ENCODE results near the gene BDNF. TPM values are rescaled to one million over a fixed set of nuclear protein-coding genes. Genes with fewer than 3 reads are reported as not detected.

Gene BDNF
- total RNA-seq, 2 experiments from 2014 or later, result not detected

- H3K27ac Mint-ChIP-seq, result no peak overlapping the region
- peaks cover 21% of the 10 kb centered on the region for H3K4me1 Mint-ChIP-seq
- H3K4me3 Mint-ChIP-seq, result peak overlapping the region; percentile 48
- DNase-seq (no peak), ATAC-seq (ENCODE audit: low read depth) (no peak)
- no peaks in the 10 kb centered on the region for H3K36me3 Mint-ChIP-seq
- H3K9me3 Mint-ChIP-seq, result no peaks in the 10 kb centered on the region
- H3K27me3 Mint-ChIP-seq, result peaks cover 74% of the 10 kb centered on the region
- POLR2A ChIA-PET, result interaction anchor here (0.5 kb wide), 1 partner anchor 1177 kb away, joined by 4 read pairs; no protein-coding TSS in a partner anchor
Observed at GRCh38 chr11:27699242-27699925, 871 bp downstream of the BDNF start.

DNA sequence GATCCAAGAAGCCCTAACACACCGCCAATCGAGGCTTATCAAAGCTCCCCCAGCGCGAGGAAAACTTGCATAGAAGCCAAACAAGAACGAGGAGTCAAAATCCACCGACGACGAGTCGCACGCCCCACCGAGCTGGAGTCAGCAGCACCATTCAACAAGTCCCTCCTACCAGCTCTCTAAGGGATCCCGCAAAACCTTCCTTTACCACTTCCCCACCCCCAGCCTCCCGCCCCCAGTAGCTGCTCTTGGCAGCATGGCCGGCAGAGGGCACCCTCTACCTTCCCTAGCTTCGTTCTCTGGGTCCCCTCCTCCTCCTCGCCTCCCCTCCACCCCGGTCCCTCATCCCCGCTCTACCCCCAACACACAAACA lies 1.4 kb downstream of the BDNF start:
- ATAC-seq (ENCODE audit: low read depth) (peak; percentile 88), DNase-seq (peak; percentile 74)
- Mint-ChIP-seq H3K4me3 (peak overlapping the region; percentile 48), H3K9me3 (no peaks in the 10 kb centered on the region), H3K36me3 (no peaks in the 10 kb centered on the region), H3K4me1 (peaks cover 21% of the 10 kb centered on the region), H3K27ac (no peak overlapping the region), H3K27me3 (peaks cover 70% of the 10 kb centered on the region)
- POLR2A ChIA-PET, result interaction anchor here (0.5 to 0.6 kb wide), 2 partner anchors 63 to 1177 kb away, joined by 3 to 4 read pairs; no protein-coding TSS in a partner anchor

DNA sequence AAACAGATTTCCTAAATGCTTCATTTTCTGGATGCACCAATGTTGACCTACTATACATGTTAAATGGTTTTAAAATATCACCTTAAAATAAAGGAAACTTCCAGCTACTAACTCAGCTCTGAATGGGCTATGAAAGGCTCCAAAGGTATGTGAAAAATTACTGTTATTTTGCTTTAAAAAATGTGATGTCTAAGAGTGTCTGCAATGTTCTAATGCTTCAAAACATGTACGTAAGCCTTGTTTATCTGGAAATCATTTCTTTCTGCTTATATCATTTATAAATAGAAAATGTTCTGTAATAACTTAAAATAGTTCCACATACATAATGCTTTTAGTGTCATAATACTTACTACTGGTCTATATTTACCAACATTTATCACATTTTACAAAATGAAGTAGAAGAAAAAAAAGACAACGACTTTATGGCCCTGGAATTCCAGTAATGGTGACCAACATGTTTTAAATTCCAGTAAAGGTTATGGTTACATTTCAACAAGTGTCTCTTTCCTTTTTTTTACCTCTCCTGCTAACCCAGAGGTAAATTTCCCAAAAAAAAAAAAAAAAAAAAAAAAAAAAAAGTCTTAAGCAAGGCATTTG lies 2.5 kb downstream of the BDNF start:
- H3K27ac Mint-ChIP-seq, result no peak overlapping the region
- H3K4me3 Mint-ChIP-seq, result no peak overlapping the region
- H3K27me3 Mint-ChIP-seq, result peaks cover 61% of the 10 kb centered on the region
- H3K9me3 Mint-ChIP-seq, result no peaks in the 10 kb centered on the region
- POLR2A ChIA-PET, result no interaction called here
- DNase-seq, result no peak
- H3K36me3 Mint-ChIP-seq, result no peaks in the 10 kb centered on the region
- ATAC-seq (ENCODE audit: low read depth), result no peak
- H3K4me1 Mint-ChIP-seq, result peaks cover 21% of the 10 kb centered on the region

GRCh38 chr11:27696961-27697360 lies 3.3 kb downstream of the BDNF start:
- H3K4me1 Mint-ChIP-seq, result peaks cover 21% of the 10 kb centered on the region
- no peaks in the 10 kb centered on the region for H3K9me3 Mint-ChIP-seq
- peaks cover 55% of the 10 kb centered on the region for H3K27me3 Mint-ChIP-seq
- H3K36me3 Mint-ChIP-seq, result no peaks in the 10 kb centered on the region
- POLR2A ChIA-PET, result no interaction called here
- DNase-seq (no peak), ATAC-seq (ENCODE audit: low read depth) (no peak)
- no peak overlapping the region for H3K27ac Mint-ChIP-seq
- H3K4me3 Mint-ChIP-seq, result no peak overlapping the region

DNA sequence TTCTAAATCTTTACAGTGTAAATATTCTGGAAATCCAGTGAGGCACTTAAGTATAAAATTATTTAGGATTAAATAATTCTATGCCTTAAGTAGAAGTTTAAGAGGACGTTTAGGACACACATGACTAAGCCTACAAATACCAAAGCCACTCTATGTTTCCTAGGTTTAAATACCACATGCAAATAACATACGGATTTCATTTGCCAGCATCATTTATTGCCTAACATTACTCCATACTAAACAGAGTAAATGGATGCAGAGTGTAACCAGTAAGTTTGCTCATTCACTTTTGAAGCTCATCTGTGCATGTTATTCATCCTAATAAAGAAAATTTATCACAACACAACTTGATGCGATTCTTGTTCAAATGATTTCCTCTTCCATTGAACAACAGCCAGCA lies 4.1 kb downstream of the BDNF start:
- no peak overlapping the region for H3K27ac Mint-ChIP-seq
- DNase-seq, result no peak
- ATAC-seq (ENCODE audit: low read depth), result no peak
- POLR2A ChIA-PET, result no interaction called here
- H3K4me1 Mint-ChIP-seq, result peaks cover 14% of the 10 kb centered on the region
- no peak overlapping the region for H3K4me3 Mint-ChIP-seq
- no peaks in the 10 kb centered on the region for H3K36me3 Mint-ChIP-seq
- no peaks in the 10 kb centered on the region for H3K9me3 Mint-ChIP-seq
- H3K27me3 Mint-ChIP-seq, result peaks cover 46% of the 10 kb centered on the region

- DNase-seq (no peak), ATAC-seq (ENCODE audit: low read depth) (no peak)
- Mint-ChIP-seq H3K4me3 (no peak overlapping the region), H3K27me3 (peaks cover 41% of the 10 kb centered on the region), H3K36me3 (no peaks in the 10 kb centered on the region), H3K9me3 (no peaks in the 10 kb centered on the region), H3K27ac (no peak overlapping the region), H3K4me1 (peaks cover 9% of the 10 kb centered on the region)
- POLR2A ChIA-PET, result no interaction called here
Observed at GRCh38 chr11:27694992-27695391, 5.3 kb downstream of the BDNF start.

- Mint-ChIP-seq H3K4me3 (no peak overlapping the region), H3K9me3 (no peaks in the 10 kb centered on the region), H3K27ac (no peak overlapping the region), H3K27me3 (peaks cover 25% of the 10 kb centered on the region), H3K4me1 (no peaks in the 10 kb centered on the region), H3K36me3 (no peaks in the 10 kb centered on the region)
- POLR2A ChIA-PET, result no interaction called here
- no peak for DNase-seq
- no peak for ATAC-seq (ENCODE audit: low read depth)
Observed at GRCh38 chr11:27693398-27693797, 6.9 kb downstream of the BDNF start.

- Mint-ChIP-seq H3K36me3 (no peaks in the 10 kb centered on the region), H3K4me3 (no peak overlapping the region), H3K9me3 (no peaks in the 10 kb centered on the region), H3K27me3 (peaks cover 20% of the 10 kb centered on the region), H3K4me1 (no peaks in the 10 kb centered on the region), H3K27ac (no peak overlapping the region)
- ATAC-seq (ENCODE audit: low read depth), result no peak
- no peak for DNase-seq
- POLR2A ChIA-PET, result no interaction called here
Observed at GRCh38 chr11:27692781-27693180, 7.5 kb downstream of the BDNF start.

DNA sequence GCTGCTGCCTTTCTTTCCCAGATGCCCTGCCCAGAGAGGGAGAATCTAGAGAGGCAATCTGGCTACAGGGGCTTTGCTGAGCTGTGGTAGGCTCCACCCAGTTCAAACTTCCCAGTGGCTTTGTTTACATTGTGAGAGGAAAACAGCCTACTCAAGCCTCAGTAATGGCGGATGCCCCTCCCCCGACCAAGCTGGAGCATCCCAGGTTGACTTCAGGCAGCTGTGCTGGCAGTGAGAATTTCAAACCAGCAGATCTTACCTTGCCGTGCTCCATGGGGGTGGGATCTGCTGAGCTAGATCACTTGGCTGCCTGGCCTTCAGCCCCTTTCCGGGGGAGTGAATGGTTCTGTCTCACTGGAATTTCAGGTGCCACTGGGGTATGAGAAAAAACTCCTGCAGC lies 12.2 kb downstream of the BDNF start:
- H3K36me3 Mint-ChIP-seq, result no peaks in the 10 kb centered on the region
- H3K27ac Mint-ChIP-seq, result no peak overlapping the region
- H3K9me3 Mint-ChIP-seq, result no peaks in the 10 kb centered on the region
- H3K4me1 Mint-ChIP-seq, result no peaks in the 10 kb centered on the region
- no peak for ATAC-seq (ENCODE audit: low read depth)
- DNase-seq, result no peak
- POLR2A ChIA-PET, result no interaction called here
- no peak overlapping the region for H3K4me3 Mint-ChIP-seq
- H3K27me3 Mint-ChIP-seq, result no peaks in the 10 kb centered on the region

- ATAC-seq (ENCODE audit: low read depth) (no peak), DNase-seq (no peak)
- Mint-ChIP-seq H3K9me3 (peaks cover 1% of the 10 kb centered on the region), H3K27ac (no peak overlapping the region), H3K36me3 (no peaks in the 10 kb centered on the region), H3K4me3 (no peak overlapping the region), H3K4me1 (no peaks in the 10 kb centered on the region), H3K27me3 (no peaks in the 10 kb centered on the region)
- POLR2A ChIA-PET, result no interaction called here
Observed at GRCh38 chr11:27681664-27682063, 18.6 kb downstream of the BDNF start.

DNA sequence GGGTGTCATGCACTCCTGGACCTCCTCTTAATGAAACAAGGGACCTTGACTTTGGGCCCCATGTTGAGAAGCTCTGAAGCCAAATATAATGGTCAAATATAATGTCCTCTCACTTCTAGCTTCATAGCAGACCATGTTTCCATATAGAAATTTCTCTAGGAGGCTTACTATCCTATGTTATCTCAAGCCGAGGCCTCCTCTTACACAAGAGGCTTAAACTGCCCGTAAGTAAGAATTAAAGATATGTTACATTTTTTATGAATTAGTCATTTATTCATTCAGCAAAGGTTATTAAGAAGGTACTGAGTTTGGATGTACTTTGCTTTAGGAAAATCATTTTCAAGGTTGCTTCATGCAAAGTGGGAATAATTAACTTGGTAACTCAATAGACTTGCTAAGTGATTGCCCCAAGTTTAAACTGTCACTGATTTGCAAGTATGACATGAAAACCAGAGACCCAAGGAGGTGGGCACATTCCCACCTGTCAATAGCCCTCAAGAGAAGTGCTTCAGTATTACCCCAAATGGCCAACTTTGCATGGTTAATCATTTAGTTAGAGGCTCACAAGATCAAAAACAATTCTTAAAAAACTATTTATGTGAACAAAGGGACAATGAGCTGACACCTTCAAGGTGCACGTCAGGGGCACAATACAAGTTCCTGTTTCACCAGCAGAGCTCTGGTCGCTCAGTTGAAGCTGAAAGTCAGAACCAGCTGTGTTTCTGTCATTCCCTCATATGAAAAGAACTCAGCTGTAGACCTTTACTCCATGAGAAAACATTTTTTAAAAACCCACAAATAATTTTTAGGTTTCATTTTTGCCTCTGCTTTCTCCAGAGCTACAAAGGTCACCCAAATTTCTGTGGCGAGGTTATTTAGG lies 20.9 kb downstream of the BDNF start:
- no peak overlapping the region for H3K4me3 Mint-ChIP-seq
- POLR2A ChIA-PET, result no interaction called here
- H3K36me3 Mint-ChIP-seq, result no peaks in the 10 kb centered on the region
- DNase-seq (no peak), ATAC-seq (ENCODE audit: low read depth) (no peak)
- H3K9me3 Mint-ChIP-seq, result peaks cover 1% of the 10 kb centered on the region
- H3K4me1 Mint-ChIP-seq, result no peaks in the 10 kb centered on the region
- H3K27ac Mint-ChIP-seq, result no peak overlapping the region
- no peaks in the 10 kb centered on the region for H3K27me3 Mint-ChIP-seq

DNA sequence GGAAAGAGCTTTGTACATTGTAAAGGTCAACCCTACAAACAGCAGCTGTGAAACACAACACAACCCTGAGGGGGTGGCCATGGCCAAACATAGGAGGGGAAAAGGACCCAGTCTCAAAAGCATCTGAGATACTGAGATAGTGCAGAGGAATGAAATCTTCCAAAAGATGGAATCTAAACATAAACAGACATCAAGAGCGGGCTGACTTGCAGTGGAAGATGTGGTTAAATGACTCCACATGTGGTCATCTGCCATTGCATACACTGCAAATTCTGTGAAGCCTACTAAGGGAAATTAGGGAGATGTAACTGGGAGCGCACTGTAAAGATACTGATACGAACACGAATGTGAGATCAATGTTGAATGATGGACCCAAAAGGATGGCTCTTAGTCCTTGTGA lies 22.0 kb downstream of the BDNF start:
- no peak for ATAC-seq (ENCODE audit: low read depth)

GRCh38 chr11:27677108-27677507 lies 23.1 kb downstream of the BDNF start:
- DNase-seq (no peak), ATAC-seq (ENCODE audit: low read depth) (no peak)
- H3K4me1 Mint-ChIP-seq, result no peaks in the 10 kb centered on the region
- H3K27ac Mint-ChIP-seq, result no peak overlapping the region
- H3K4me3 Mint-ChIP-seq, result no peak overlapping the region
- H3K36me3 Mint-ChIP-seq, result no peaks in the 10 kb centered on the region
- H3K9me3 Mint-ChIP-seq, result no peaks in the 10 kb centered on the region
- POLR2A ChIA-PET, result no interaction called here
- no peaks in the 10 kb centered on the region for H3K27me3 Mint-ChIP-seq

More for the DNA sequence above, 22.0 kb downstream of the BDNF start:
- Mint-ChIP-seq H3K4me3 (no peak overlapping the region), H3K27me3 (no peaks in the 10 kb centered on the region), H3K36me3 (no peaks in the 10 kb centered on the region), H3K9me3 (peaks cover 1% of the 10 kb centered on the region), H3K4me1 (no peaks in the 10 kb centered on the region), H3K27ac (no peak overlapping the region)
- DNase-seq, result no peak
- POLR2A ChIA-PET, result no interaction called here
